GM23248 (cell line): ENCODE data around the gene LAPTM4A. TPM values are rescaled to one million over a fixed set of nuclear protein-coding genes. Genes with fewer than 3 reads are reported as not detected.

Source experiments
- DNase-seq: peaks from one replicate; pipeline ENCODE4 v3.0.0-alpha.2; 2015
- H2AFZ ChIP-seq: fragments of 200-600 bp; sonication (generic); 2 replicates; pipeline ENCODE4 v1.6.1; 2016; ENCODE audit warnings: antibody characterized with exemption
- H3F3A ChIP-seq: fragments of 200-600 bp; sonication (generic); 2 replicates; pipeline ENCODE4 v1.6.1; 2016; ENCODE audit warnings: mild to moderate bottlenecking, antibody characterized with exemption, mixed run types; ENCODE audit not compliant: insufficient read depth
- H3K27ac ChIP-seq: fragments of 200-600 bp; sonication (generic); 2 replicates; pipeline ENCODE4 v1.5.1; 2016; ENCODE audit warnings: mild to moderate bottlenecking
- H3K27me3 ChIP-seq: fragments of 200-600 bp; sonication (generic); replicated peaks from 2 replicates; pipeline ENCODE4 v1.6.1; 2016; ENCODE audit warnings: mild to moderate bottlenecking; ENCODE audit not compliant: insufficient read depth
- H3K36me3 ChIP-seq: fragments of 200-600 bp; sonication (generic); 2 replicates; pipeline ENCODE4 v1.6.1; 2016; ENCODE audit warnings: low read depth, mild to moderate bottlenecking
- H3K4me1 ChIP-seq: fragments of 200-600 bp; sonication (generic); 2 replicates; pipeline ENCODE4 v1.6.1; 2016; ENCODE audit warnings: mild to moderate bottlenecking; ENCODE audit not compliant: insufficient read depth
- H3K4me2 ChIP-seq: fragments of 200-600 bp; sonication (generic); one replicate; pipeline ENCODE4 v1.6.1; 2016; ENCODE audit warnings: mild to moderate bottlenecking; ENCODE audit not compliant: unreplicated experiment
- H3K4me3 ChIP-seq: fragments of 200-600 bp; sonication (generic); 2 replicates; pipeline ENCODE4 v1.5.1; 2016; ENCODE audit warnings: mild to moderate bottlenecking
- H3K79me2 ChIP-seq: fragments of 200-600 bp; sonication (generic); 2 replicates; pipeline ENCODE4 v1.6.1; 2016; ENCODE audit warnings: mild to moderate bottlenecking; ENCODE audit not compliant: insufficient read depth
- H3K9ac ChIP-seq: fragments of 200-600 bp; sonication (generic); 2 replicates; pipeline ENCODE4 v1.6.1; 2016; ENCODE audit warnings: mild to moderate bottlenecking
- H3K9me2 ChIP-seq: fragments of 200-600 bp; sonication (generic); 2 replicates; pipeline ENCODE4 v1.6.1; 2016; ENCODE audit warnings: mixed run types, mild to moderate bottlenecking, moderate library complexity; ENCODE audit not compliant: insufficient read depth
- H3K9me3 ChIP-seq: fragments of 200-600 bp; sonication (generic); one replicate; pipeline ENCODE4 v1.6.1; 2017; ENCODE audit warnings: low read depth
- H4K20me1 ChIP-seq: fragments of 200-600 bp; sonication (generic); 2 replicates; pipeline ENCODE4 v1.6.0; 2016; ENCODE audit not compliant: insufficient read depth
- EZH2 ChIP-seq: fragments of 200-600 bp; sonication (generic); IDR thresholded peaks from 2 replicates; pipeline ENCODE4 v1.6.1; 2018; ENCODE audit warnings: antibody characterized with exemption, mild to moderate bottlenecking; ENCODE audit not compliant: insufficient read depth, poor library complexity, severe bottlenecking
- EZH2phosphoT487 ChIP-seq: fragments of 200-600 bp; sonication (generic); IDR thresholded peaks from 2 replicates; pipeline ENCODE4 v1.6.1; 2018; ENCODE audit warnings: antibody characterized with exemption, moderate library complexity, mild to moderate bottlenecking, low read depth; ENCODE audit not compliant: insufficient read depth
- WGBS, 2 experiments: methylation state at CpG; one replicate each; pipeline ENCODE4 v1.1.6; 2015 to 2017; ENCODE audit warnings: low lambda C conversion rate in 2 of 2, low coverage in 1 of 2; ENCODE audit errors: missing lambda C conversion rate in 2 of 2; 5-methylcytosine and 5-hydroxymethylcytosine counted together
- in situ Hi-C: fragments of 300-500 bp; cut with MboI; formaldehyde crosslinking; loops from 2 replicates; pipeline ENCODE4 v1.15.0; 2020
- polyA plus RNA-seq: library from polyadenylated mRNA; unstranded; fragments of >200 nt; fragmentation: Nextera tagmentation; extraction: Ambion mirVana; gene quantifications from 2 replicates; pipeline ENCODE4 v1.2.1, GENCODE V29; 2016
- total RNA-seq: library from RNA; depleted of rRNA; stranded (reverse); fragments of >200 nt; shearing (Covaris generic); gene quantifications from 2 replicates; pipeline ENCODE4 v1.2.3, GENCODE V29; 2014

LAPTM4A gene
- total and polyA plus RNA-seq, 2 experiments from 2014 or later: 363 to 752 TPM

GRCh38 chr2:20081841-20082240, 30.4 kb upstream of the LAPTM4A start:
- H3K27me3 ChIP-seq: no peaks in the 10 kb centered on the region
- H2AFZ ChIP-seq: no peak overlapping the region
- no peaks in the 10 kb centered on the region for H3F3A ChIP-seq
- H3K9me2 ChIP-seq: no peaks in the 10 kb centered on the region
- 92 to 96% methylated on average over 2 of the region's 2 CpGs for WGBS, 2 experiments
- no peak for DNase-seq
- in situ Hi-C loops: no loop called here
- TF ChIP-seq EZH2 (no peak), EZH2phosphoT487 (no peak)
- no peak overlapping the region for H3K4me2 ChIP-seq
- no peak overlapping the region for H3K4me3 ChIP-seq
- no peaks in the 10 kb centered on the region for H3K36me3 ChIP-seq
- no peaks in the 10 kb centered on the region for H3K9me3 ChIP-seq
- H3K79me2 ChIP-seq: no peaks in the 10 kb centered on the region
- no peak overlapping the region for H3K27ac ChIP-seq
- H4K20me1 ChIP-seq: no peaks in the 10 kb centered on the region
- H3K4me1 ChIP-seq: 0 out of 2 replicates have a peak, but pooled peaks cover 3% of the 10 kb centered on the region
- H3K9ac ChIP-seq: no peak overlapping the region

GRCh38 chr2:20080839-20081415, 29.5 kb upstream of the LAPTM4A start:
- Histone ChIP-seq H4K20me1 (no peaks in the 10 kb centered on the region), H3K27ac (no peak overlapping the region), H3K79me2 (no peaks in the 10 kb centered on the region), H3K4me1 (0 out of 2 replicates have a peak, but pooled peaks cover 3% of the 10 kb centered on the region), H3K9me3 (no peaks in the 10 kb centered on the region), H3K36me3 (no peaks in the 10 kb centered on the region), H3K9ac (no peak overlapping the region), H3K27me3 (no peaks in the 10 kb centered on the region), H3K9me2 (no peaks in the 10 kb centered on the region), H3K4me2 (no peak overlapping the region), H3F3A (no peaks in the 10 kb centered on the region), H2AFZ (no peak overlapping the region), H3K4me3 (no peak overlapping the region)
- 83 to 85% methylated on average over 8 of the region's 8 CpGs for WGBS, 2 experiments
- TF ChIP-seq EZH2 (no peak), EZH2phosphoT487 (no peak)
- no peak for DNase-seq
- in situ Hi-C loops: no loop called here

- 70 to 77% methylated on average over 10 of the region's 10 CpGs for WGBS, 2 experiments
- Histone ChIP-seq H4K20me1 (no peaks in the 10 kb centered on the region), H2AFZ (no peak overlapping the region), H3F3A (no peaks in the 10 kb centered on the region), H3K9ac (no peak overlapping the region), H3K9me2 (no peaks in the 10 kb centered on the region), H3K27ac (no peak overlapping the region), H3K36me3 (no peaks in the 10 kb centered on the region), H3K79me2 (no peaks in the 10 kb centered on the region), H3K9me3 (no peaks in the 10 kb centered on the region), H3K4me3 (no peak overlapping the region), H3K4me1 (no peaks in the 10 kb centered on the region), H3K27me3 (no peaks in the 10 kb centered on the region), H3K4me2 (no peak overlapping the region)
- DNase-seq: no peak
- TF ChIP-seq EZH2phosphoT487 (no peak), EZH2 (no peak)
- in situ Hi-C loops: no loop called here
These were observed 29.0 kb upstream of the LAPTM4A start for GRCh38 chr2:20080428-20080827.

GRCh38 chr2:20079546-20080115, 28.2 kb upstream of the LAPTM4A start:
- H3K27ac ChIP-seq: no peak overlapping the region
- no peaks in the 10 kb centered on the region for H3F3A ChIP-seq
- H3K79me2 ChIP-seq: no peaks in the 10 kb centered on the region
- no peak for DNase-seq
- H3K9me2 ChIP-seq: no peaks in the 10 kb centered on the region
- no peaks in the 10 kb centered on the region for H3K36me3 ChIP-seq
- WGBS, 2 experiments: 77 to 80% methylated on average over 6 of the region's 6 CpGs
- no peak overlapping the region for H3K4me2 ChIP-seq
- no peaks in the 10 kb centered on the region for H4K20me1 ChIP-seq
- in situ Hi-C loops: no loop called here
- no peak overlapping the region for H3K9ac ChIP-seq
- TF ChIP-seq EZH2 (no peak), EZH2phosphoT487 (no peak)
- no peaks in the 10 kb centered on the region for H3K27me3 ChIP-seq
- H2AFZ ChIP-seq: no peak overlapping the region
- H3K9me3 ChIP-seq: no peaks in the 10 kb centered on the region
- no peak overlapping the region for H3K4me3 ChIP-seq
- no peaks in the 10 kb centered on the region for H3K4me1 ChIP-seq
